GM19239 (cell line): Measurements from ENCODE around the gene FMNL2.
A peak's percentile ranks its signal among the peaks of the same experiment; 100 is the strongest.

Experiments
- DNase-seq: peaks from one replicate; pipeline ENCODE4 v3.0.0; 2011; ENCODE audit warnings: low spot score; ENCODE audit not compliant: insufficient read length
- FAIRE-seq: peaks from 2 replicates; lab custom pipeline; 2011; peaks lifted over from hg19 to GRCh38; lab: Jason Lieb, UNC

FMNL2 gene

GRCh38 chr2:152419944-152420343, 85.0 kb downstream of the FMNL2 start:
- FAIRE-seq (no peak), DNase-seq (no peak)

DNA sequence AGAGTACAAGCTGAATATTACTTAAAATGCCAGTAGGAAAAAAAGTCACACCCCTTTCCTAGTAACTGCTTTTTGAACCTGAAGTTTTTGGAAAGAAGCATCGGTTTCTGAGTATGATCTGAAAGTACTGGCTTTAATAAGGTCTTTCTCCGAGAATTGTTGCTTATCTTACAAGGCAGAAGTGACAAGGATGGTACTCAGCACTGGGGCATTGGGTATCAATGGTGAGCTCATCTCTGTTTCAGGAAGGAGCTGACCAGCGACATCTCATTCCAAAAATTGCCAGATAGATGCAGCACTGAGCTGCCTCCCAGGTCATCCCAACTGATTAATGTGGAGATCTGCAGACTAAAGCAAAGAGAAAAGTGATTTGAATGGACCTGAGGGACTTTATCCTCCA, 85.4 kb downstream of the FMNL2 start:
- FAIRE-seq (no peak), DNase-seq (no peak)

DNA sequence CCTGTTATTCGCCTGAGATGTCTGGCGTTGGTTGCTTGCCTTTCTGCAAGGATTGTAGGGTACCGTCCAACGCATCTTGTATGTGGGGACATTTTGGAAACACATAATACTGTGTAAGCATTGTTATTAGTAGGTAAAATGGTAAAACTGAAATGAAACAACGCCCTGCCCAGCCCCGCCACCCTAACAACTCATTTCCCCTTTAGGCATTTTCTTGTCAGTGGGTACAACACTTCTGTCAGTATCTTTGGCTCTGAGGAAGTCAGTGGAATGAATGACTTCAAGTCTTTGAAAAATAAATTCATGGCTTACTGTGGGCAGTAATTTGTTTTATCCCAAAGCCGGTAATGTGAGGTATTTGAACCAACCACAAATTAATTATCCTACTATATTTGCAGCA, 86.0 kb downstream of the FMNL2 start:
- FAIRE-seq (no peak), DNase-seq (no peak)

- DNase-seq = no peak
- no peak for FAIRE-seq
Observed at GRCh38 chr2:152421521-152422370, 86.8 kb downstream of the FMNL2 start.

- FAIRE-seq (no peak), DNase-seq (no peak)
Observed at GRCh38 chr2:152423684-152424083, 88.7 kb downstream of the FMNL2 start.

GRCh38 chr2:152425765-152426727, 91.1 kb downstream of the FMNL2 start:
- peak; percentile 18 for FAIRE-seq

GRCh38 chr2:152426801-152427200, 91.8 kb downstream of the FMNL2 start:
- FAIRE-seq = no peak
- DNase-seq = no peak

More at GRCh38 chr2:152425765-152426727, 91.1 kb downstream of the FMNL2 start:
- DNase-seq = no peak

DNA sequence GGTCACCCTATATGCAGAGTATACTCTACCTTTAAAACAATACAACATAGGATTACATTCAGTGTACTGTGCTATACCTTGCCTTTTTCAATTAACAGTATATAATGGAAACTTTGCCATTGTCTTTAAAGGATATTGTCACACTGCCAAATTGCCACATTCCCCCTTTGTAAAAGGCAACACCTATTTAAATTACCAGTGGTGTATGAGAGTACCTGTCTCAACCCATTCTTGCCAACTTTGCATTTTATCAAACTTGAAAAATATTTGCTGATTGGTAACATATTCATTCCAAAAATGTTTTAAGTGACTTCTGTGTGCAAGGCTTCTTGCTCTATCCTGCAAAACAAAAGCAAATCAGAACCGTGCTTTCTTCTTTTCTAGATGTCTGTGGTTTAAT, 92.9 kb downstream of the FMNL2 start:
- DNase-seq = no peak
- no peak for FAIRE-seq

- DNase-seq = no peak
- no peak for FAIRE-seq
Observed at GRCh38 chr2:152428800-152429582, 94.0 kb downstream of the FMNL2 start.

GRCh38 chr2:152430876-152431275, 95.9 kb downstream of the FMNL2 start:
- no peak for FAIRE-seq
- DNase-seq = no peak

GRCh38 chr2:152431370-152432098, 96.6 kb downstream of the FMNL2 start:
- FAIRE-seq (no peak), DNase-seq (no peak)

- FAIRE-seq (no peak), DNase-seq (no peak)
Observed at GRCh38 chr2:152432206-152432653, 97.3 kb downstream of the FMNL2 start.

DNA sequence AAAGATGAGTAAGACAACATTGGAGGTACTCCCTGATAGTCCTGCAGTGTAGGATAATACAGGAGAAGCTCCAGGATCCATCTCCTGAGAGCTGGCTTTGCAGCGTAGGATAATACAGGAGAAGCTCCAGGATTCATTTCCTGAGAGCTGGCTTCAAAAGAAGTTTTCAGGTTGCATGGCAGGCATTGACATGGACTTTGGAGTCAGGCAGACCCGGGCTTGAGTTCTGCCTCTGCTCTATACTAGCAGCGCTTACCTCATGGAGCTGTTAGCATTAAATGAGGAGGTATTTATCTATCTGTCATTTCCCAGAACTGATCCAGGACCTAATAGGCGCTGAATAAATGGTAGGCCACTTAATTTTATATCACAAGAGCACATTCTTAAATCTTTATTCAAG, 97.8 kb downstream of the FMNL2 start:
- FAIRE-seq (no peak), DNase-seq (no peak)

- no peak for DNase-seq
- FAIRE-seq = no peak
Observed at GRCh38 chr2:152433289-152433688, 98.3 kb downstream of the FMNL2 start.

GRCh38 chr2:152433791-152434190, 98.8 kb downstream of the FMNL2 start:
- no peak for FAIRE-seq
- DNase-seq = no peak

DNA sequence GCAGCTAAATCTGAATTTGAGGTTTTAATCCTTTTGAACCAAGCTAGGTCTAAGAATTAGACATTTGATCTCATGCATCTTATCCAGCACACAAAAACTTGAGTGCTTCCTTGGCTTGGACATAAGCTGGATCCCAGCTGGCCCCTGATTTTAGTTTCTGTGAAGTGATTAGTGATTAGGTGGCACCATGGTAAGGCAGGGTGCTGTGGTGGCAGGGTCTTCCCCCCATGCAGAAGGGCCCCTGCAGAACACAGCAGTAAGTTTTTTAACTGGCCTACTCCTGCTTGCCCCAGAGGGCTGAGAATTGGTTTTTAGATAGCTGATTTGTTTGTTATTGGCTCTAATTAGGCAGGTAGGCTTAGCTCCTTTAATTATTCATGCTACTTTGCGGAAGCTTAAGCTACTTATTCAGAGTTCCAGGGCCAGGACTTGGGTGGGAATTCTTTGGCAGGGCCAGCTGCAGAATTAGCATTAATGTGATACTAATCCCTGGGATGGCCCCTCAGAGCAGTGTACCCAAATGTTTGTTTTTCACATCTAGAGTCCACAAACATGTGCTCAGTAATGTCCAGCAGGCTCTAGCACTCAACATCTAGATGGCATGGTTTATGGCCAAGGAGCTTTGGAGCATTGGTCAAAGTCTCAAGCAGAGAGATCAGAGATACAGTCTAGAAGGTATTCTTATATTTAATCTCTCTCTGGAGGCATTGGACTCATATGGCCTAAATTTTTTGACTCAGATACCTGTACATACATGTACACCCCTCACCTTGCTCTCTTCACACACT, 99.6 kb downstream of the FMNL2 start:
- DNase-seq = no peak
- FAIRE-seq = no peak

- no peak for FAIRE-seq
- no peak for DNase-seq
Observed at GRCh38 chr2:152436148-152436547, 101.2 kb downstream of the FMNL2 start.

DNA sequence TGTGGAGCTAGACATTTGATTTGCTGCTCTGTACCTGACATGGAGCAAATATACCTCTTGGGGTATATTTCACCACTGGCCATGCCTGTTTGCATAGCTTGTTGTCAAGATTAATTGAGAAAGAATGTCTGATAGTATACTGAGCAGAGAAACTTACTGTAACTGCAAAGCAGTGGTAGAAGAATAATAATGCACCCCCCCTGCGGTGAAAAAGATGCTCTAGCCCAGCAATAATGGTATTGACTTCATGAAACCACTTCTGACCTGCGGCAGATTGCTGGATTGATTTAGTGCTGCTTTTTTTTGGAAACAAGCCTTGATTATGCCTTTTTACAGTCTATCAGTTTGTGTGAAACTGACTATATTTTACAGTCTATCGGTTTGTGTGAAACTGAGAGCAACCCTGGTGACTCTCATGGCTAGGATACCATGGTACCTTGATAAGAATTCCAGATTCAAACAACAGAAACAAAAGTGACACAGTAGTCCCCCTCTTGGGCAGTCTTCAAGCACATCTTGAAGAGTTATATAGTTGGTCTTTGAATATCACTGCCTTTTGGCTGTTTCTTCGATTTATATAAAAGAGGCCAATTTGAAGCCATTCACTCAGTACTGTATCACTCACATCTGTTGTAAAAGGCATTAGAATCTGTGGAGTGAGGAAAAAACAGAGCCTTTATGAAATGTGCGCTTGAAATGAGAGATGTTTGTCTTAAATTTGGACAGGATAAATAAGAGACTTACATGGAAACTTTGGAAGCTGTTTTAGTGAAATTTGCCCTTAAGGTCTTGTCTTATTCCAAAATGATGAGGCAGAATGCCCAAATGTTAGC, 102.5 kb downstream of the FMNL2 start:
- FAIRE-seq = no peak
- no peak for DNase-seq
